Activated CD4-positive, alpha-beta T cell treated with anti-CD3 and anti-CD28 coated beads for 24 hours (primary cell): ENCODE data around the gene PROC.
"Not testable (repeated sequence)": the region's sequence is repeated elsewhere in the genome, so short reads cannot be mapped to it uniquely, and the experiment has no call there.

ENCODE experiments used
- DNase-seq, 2 donors: peaks; one replicate each; pipeline ENCODE4 v3.0.0-alpha.2; 2020; ENCODE audit warnings: low read depth in 2 of 2

The PROC gene

GRCh38 chr2:127427376-127428056 lies 9.3 kb downstream of the PROC start:
- no peak for DNase-seq

GRCh38 chr2:127428057-127428814 lies 10.0 kb downstream of the PROC start:
- no peak for DNase-seq

- no peak for DNase-seq
Measured at GRCh38 chr2:127428815-127429109, 10.5 kb downstream of the PROC start.

- no peak for DNase-seq
Measured at GRCh38 chr2:127429291-127429690, 11.1 kb downstream of the PROC start.

DNA sequence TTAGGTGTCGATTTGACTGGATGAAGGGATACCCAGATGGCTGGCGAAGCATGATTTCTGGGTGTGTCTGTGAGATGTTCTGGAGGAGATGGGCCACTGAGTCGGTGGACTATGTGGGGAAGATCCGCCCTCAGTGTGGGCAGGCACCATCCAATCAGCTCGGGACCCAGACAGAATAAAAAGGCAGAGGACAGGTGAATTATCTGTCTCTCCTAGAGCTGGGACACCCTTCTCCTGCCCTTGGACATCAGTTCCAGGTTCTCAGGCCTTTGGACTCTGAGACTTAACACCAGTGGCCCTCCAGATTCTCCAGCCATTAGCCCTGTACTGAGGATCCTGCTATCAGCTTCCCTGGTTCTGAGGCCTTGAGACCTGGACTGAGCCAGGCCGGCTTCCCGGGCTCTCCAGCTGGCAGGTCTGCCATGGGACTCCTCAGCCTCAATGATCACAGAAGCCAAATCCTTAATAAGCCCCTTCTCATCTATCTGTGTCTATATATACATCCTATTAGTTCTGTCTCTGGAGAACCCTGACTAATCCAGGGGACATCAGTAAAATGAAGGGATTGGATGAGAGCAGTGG lies 11.7 kb downstream of the PROC start:
- DNase-seq: no peak

- DNase-seq: no peak
Measured at GRCh38 chr2:127431408-127432023, 13.3 kb downstream of the PROC start.

GRCh38 chr2:127434515-127434914 lies 16.3 kb downstream of the PROC start:
- no peak for DNase-seq

- no peak for DNase-seq
Measured at GRCh38 chr2:127437056-127437455, 18.8 kb downstream of the PROC start.

DNA sequence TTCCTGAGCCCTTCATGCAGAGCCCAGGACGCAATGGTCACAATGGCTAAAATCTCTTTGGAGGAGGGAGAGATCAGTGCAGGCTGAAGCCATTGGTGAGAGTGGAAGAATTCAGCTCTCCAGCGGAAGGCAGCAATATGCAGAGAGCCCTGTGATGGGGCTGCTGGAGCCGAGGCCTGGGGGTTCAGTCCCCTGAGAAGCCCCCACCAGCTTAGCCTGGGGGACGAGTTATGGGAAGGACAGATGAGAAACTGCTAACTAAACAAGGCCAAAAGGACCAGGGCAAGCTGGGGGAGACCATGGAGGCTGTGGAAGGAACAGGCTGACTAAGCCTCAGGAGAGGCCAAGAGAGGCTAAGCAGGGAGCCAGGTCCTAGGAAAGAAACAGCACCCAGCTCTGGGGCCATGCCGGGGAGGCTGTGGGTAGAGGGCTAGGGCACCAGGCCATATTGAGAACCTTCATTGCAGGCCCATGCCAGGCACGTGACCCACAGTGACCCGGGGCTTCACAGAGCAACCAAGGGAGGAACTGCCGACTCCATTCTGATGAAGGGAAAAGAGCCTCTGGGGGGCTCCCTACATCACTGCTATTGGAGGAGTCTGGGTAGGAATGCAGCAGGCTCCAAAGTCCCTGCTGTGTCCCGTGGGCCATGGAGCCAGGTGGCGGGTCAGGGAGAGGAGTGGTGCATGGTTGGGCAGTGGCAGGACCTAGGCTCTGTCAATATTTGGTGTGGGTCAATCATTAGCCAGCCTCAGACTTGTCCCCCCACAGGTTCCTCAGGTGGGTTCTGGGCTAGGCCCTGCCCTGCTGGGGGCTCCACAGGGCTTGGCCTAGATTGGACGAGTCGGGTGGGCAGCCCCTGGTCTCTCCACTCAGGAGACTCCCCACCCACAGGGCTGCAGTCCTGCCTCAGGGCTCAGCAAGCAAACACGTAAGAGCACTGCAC lies 19.8 kb downstream of the PROC start:
- DNase-seq: no peak

GRCh38 chr2:127439343-127439742 lies 21.1 kb downstream of the PROC start:
- DNase-seq: no peak

GRCh38 chr2:127448526-127448925 lies 30.3 kb downstream of the PROC start:
- DNase-seq: no peak

GRCh38 chr2:127449414-127449813 lies 31.2 kb downstream of the PROC start:
- DNase-seq: no peak

- no peak for DNase-seq
Measured at GRCh38 chr2:127449898-127450297, 31.7 kb downstream of the PROC start.

- no peak for DNase-seq
Measured at GRCh38 chr2:127451981-127452380, 33.8 kb downstream of the PROC start.

GRCh38 chr2:127452423-127452822 lies 34.2 kb downstream of the PROC start:
- DNase-seq: not testable (repeated sequence)

DNA sequence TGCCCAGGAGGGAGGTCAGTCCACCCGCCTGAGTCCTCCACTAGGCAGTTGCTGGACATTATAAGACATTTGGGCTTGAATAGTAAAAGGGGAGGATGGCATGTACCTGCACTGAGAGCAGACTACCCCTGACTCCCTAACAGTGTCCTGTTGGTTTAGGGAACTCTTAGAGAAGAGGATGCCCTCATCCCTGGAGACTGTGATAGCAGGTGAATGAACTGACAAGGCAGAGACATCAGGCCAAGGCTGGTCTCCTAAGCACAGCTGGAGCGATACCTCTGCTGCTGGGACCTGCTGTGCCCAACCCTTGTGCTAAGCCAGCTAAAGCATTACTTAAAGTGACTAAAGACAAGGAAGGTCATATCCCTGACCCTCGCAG lies 34.8 kb downstream of the PROC start:
- DNase-seq: no peak

DNA sequence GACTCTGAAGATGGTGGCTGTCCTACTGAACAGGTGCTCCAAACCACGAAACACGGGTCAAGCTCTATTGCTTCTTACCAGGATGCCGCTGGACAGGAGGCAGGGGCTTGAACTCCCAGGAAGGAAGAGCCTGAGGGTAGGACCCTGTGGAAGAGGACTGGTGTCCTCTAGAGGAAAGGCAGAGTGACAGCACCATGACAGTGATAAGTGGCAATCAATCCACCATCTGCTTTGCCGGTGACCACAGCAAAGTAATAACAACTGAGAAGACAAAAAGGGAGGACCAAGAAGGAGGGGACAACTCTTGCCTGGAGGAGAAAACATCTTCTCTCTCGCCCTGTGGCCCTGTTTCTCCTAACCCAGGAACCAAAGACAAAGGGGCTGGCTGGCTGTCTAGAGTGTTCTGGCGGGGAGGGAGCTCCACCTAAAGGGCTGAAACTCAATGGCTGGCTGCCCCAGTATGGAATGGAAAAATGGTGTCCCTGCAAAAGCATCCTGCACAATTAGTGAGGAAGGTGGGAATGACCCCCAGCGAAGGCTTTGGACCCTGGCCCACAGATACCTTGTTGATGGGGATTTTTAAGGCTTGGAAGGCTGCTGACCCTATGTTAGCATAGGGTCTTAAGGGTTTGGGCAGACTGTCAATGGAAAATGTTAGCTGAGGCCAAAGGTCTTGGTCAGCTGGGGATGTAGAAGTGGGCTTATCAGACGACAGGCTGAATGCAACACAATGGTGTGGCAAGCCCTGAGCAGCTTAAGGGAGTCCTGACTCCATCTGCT lies 35.4 kb downstream of the PROC start:
- DNase-seq: no peak

GRCh38 chr2:127454595-127455565 lies 36.7 kb downstream of the PROC start:
- no peak for DNase-seq

GRCh38 chr2:127455566-127456493 lies 37.6 kb downstream of the PROC start:
- no peak for DNase-seq
